Measurements from ENCODE around the gene ATAD2B.

- TF ChIP-seq CTCF (IDR thresholded peaks at IDR 0.05; ENCODE audit: low read length) (no peak), EZH2 (IDR thresholded peaks at IDR 0.05; ENCODE audit: borderline replicate concordance, low read length) (no peak)
Observed at GRCh38 chr2:23835423-23835822, 91.5 kb downstream of the ATAD2B start.

Data from OCI-LY1 (cell line).